Kasumi-1 (cell line): ENCODE data around the gene MYLK.
A peak's percentile ranks its signal among the peaks of the same experiment; 100 is the strongest.
"Not testable (repeated sequence)": the region's sequence is repeated elsewhere in the genome, so short reads cannot be mapped to it uniquely, and the experiment has no call there.

ENCODE experiments used
- DNase-seq, 2 experiments: peaks; one replicate each; lab custom pipeline; 2025; lab: John Stamatoyannopoulos, UW

The MYLK gene

DNA sequence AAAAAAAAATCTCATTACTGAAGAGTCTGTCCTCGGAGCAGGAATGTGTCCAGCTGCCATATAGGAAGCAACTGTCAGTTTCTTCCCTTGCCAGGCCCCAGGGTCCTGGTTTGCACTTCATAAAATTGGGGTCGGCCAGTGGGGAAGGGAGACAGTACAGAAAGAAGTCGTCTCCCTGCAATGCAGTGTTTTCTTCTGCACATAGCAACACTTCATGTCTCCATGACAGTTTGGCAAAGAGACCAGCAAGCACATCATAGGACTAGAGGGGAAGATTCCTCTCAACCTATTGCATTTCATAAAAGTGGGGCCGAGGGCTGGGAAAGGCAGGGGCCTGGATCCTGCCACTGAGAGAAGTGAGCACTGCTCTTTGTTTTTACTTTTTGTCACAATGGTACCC lies 161.1 kb downstream of the MYLK start:
- DNase-seq, result no peak

DNA sequence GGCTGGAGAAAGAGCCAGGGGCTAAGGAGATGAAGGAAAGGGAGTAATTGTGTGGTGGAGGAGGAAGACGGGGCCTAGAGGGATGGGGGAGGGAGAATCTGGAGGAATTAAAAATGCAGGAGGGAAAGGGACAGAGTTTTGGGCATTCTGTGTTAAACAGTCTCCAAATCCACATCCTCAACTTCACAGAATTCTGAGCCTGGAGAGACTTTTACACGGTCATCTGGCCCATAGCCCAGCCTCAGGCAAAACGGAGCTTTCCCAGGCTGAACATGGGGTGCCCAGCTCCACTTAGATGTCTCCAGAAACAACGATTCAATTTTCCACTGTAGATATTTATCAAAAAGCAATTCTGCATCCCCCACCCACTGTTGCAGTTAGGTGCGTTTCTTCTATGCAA lies 161.7 kb downstream of the MYLK start:
- no peak for DNase-seq

DNA sequence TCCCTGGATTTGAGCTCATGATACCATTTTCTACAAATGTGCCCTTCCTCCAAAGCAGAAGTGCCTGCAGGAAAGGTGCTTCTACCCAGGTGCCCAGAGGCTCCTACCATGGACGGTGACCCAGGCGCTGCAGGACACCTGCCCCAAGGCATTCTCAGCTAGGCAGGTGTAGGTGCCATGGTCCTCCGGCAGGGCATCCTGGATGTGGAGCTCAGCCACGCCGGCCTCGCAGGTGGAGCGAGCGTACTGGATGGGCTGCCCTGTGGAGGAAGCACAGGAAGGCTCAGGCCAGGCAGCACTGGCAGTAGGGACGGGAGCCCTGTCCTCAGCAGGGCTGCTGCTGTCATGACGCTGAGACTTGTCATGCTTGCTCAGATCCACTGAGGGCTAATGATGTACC lies 162.1 kb downstream of the MYLK start:
- DNase-seq, result no peak

DNA sequence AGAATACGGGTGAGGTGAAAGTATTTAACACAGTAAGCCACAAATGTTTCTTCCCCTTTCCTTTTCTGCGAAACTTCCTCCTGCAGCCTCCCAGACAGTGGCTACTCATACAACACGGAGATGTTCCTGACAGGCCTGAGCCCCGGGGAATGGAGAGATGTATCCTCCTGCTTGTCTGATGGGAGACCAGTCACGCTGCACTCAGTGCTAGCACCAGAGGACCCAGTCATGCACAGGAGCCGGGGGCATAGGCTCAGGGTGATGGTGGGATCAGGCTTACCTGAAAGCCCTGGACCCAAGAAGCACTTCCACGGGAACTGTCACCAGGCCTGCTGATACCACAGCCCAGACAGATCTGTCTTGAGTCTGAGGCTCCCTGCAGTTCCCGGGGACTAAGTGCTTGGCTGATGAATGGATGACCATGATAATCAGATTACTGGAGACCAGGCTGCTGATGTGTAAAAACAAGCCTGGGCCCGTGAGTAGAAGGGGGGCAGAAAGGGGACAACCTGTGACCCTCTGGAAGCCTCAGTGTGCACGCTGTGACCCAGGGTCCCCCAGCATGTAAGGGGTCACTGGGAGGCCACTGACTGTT lies 162.9 kb downstream of the MYLK start:
- not testable (repeated sequence) for DNase-seq

DNA sequence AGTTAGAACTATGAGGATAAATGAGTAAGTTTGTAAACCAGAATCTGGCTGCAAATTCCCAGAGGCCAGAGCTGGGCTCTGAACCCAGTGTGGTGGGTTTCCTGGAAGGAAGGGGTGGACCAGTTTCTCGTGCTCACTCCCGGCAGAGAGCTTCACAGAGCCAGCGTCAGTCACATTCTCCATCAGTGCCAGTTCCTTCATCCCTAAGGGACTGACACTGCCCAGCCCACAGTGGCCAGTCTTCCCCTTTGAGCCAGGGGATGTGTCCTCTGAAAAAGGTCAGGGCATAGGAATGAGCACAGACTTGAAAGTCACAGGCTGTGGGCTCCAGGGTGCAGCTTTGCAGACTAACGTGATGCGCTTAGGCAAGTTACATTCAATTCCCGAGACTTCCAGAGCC lies 163.5 kb downstream of the MYLK start:
- no peak for DNase-seq

DNA sequence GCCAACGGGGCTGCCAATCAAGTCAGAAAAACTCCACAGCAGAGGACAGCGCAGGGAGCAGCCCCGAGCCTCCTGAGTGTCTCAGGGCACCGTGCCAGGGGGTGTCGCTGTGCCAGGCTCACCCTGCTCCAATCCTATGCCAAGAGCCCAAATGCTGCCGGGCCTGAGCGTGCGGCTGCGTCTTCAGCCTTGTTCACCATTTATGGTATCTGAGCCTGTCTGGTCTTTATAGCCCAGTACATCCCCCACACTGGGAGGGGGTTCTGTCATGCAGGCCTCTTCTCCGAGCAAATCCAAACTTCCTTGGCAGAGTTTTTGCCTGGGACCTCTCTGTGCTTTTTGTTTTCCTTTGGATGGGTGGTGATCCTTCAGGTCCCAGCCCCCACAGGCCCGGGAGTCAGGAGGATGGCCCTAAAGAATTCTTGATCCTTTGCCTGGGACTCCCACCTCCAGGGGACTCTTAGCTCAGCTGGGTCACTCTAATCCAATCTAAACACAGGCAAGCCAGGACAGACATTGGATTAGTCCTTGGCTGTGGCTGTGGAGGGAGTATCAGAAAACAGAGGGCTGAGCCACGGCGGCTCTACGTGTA lies 164.2 kb downstream of the MYLK start:
- DNase-seq, result no peak

DNA sequence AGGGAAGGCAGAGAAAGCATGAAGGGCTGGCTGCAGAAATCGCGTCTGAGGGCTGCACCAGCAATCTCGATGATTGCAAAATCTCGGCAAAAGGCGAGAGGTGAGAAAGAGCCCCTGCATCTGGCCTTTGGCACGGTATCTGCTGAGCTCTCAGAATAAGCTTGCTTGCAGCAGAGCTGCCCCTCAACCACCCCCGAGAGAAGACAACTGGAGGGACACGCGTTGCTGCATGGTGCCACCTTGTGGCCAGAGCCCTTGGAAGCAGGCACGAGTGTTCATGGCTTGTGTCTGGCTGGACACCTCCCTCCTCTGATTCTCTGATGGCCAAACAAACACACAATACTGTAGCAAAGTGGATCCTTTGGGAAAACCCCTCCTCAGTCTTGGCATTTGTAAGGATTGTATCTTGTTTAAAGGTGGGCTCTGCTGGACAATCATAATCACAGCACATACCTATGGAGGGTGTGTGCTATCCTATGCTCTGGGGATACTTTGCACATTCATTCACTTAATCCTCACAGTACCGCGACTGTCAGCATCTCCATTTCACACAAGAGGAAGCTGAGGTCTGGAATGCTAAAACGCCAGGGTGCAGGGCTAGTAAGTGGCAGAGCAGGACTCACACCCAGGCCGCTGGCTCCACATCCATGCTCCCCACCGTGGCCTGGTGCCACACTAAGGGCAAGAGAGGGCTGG lies 164.9 kb downstream of the MYLK start:
- peak; percentile 43 to 64 for DNase-seq

DNA sequence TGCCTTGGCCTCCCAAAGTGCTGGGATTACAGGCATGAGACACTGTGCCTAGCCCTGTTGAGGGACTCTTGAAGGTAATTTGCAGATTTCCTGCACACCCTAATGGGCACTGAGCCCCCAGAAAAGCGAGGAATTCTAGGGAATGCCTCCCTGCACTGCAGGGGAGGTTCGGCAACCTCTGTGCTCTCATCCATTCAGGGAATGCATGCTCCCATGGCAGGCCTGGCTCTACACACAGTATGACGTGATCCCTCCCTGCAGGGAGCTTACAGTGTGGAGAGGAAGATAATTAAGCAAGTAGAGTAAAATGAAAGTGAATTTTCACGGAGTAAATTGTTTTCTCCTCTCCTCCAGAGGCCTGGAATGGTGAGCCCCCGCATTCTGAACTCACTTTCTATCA lies 166.0 kb downstream of the MYLK start:
- DNase-seq, result no peak

DNA sequence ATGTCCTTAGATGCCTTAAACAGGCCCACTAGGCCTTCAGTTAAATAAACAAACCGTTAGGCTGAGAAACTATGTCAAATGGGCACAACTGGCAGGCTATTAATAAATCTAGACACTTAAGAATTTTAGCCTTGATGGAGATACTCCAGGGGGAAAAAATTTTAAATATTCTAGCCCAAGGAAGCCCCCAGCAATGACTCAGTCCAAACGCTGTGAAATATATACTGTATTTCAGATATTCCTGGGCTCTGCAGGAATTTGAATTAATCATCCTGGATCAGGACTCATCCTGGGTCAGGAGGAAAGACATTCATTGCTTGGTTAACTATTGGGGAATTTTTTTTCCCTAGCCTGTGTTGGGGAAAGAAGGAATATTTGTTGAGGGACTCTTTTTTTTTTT lies 166.7 kb downstream of the MYLK start:
- DNase-seq, result not testable (repeated sequence)

DNA sequence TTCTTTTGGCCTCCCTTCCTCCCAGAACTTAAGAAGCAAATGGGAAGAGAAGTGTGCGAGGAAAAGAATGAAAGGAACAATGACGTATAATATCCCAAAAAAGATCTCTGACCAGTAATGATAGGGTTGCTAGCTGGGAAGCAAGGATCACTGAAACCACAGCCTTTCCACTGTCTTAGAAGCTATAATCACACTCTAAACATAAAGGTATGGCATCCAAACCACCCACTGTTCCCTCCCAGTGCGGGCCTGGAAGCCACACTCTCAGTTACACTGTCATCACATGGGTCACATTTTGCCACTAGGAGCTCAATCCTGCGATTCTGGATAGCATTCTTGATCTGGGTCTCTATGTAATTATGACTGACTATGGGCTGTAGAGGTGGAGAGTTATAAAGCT lies 167.7 kb downstream of the MYLK start:
- no peak for DNase-seq

DNA sequence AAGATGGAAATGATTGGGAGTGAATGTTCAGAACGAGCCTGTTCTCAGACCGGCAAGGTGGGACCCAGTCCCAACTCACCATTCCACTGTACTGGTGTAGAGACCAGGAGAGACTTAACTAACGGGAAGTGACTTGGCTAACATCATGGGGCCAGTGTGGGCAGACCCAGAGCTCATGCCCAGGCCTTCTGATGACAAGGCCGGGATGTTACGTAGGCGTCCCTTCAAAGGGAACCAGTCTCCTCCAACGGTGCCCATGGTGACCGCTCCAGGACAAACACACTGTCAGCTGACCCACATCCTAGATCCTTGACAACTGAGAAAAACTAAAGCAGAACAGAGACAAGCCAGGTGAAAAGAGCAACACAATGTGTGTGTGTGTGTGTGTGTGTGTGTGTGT lies 170.9 kb downstream of the MYLK start:
- no peak for DNase-seq

DNA sequence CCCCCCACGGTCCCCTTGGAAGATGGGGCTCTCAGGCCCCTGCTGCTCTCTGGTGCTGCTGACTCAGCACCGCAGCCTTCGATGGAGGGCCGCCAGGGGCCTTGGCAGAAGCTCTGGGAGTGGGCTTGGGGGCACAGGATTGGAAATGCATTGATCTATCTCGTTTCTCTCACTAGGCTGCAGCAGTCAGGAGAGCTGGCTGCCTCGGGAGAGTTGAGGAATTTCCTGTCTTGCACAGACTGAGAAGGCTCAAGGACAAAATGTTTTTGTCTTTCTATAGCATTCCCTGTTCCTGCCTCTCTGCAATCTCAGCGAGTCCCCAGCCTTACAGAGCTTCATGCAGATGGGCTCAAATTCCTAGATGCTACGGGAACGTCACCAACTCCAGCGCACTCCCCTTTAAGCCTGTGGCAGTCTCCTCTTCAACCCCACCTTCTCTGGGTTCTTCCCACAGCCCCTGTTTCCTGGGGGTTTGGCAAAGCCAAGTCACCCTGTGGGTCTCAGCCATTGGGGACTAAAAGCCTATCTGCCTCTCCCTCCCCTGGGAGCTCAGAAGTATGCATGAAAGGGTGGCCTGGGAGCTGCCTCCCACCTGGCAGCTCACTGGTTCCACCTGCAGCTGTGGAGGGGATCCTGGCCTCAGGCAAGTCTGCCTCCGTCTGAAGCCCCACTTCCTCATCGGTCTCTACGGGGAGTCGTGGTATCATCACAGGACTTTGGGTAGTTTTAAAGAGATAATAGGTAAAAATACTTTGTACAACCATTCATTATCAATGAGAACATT lies 171.9 kb downstream of the MYLK start:
- DNase-seq, result no peak

DNA sequence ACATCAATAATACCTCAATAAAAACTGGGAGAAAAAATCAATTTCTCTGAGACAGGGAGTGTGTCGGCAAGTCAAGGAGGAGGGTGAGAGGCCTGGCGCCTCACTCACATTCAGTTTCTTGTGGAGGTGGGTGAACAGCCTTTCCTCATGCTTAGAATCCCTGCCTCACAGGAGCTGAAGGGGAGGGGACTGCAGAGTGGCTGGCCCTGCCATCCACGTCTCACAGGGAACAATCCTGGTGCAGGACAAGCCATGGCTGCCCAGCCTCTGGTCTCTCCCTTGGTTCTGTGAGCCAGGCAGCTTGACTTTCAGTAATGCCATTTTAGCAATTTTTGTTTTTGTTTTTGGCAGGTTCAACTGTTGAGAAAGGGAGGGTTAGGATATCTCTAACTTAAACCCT lies 172.8 kb downstream of the MYLK start:
- DNase-seq, result no peak

DNA sequence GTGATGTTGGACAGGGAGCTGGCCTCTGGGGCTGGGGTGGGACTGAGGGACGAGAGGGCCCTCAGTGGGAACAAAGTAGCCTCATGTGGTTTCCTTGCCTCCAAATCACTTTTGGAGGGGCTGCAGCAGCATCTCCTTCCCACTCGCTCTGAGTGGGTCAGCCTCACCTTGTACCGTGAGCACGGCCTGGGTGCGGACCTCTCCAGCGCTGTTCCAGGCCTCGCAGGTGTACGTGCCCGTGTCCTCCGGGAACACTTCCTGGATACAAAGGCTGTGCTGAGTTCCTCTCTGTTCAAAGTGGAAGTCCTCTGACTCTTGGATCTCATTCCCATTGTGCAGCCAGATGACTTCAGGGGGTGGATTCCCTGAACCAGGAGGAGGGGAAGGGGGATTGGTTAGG lies 175.6 kb downstream of the MYLK start:
- no peak for DNase-seq

DNA sequence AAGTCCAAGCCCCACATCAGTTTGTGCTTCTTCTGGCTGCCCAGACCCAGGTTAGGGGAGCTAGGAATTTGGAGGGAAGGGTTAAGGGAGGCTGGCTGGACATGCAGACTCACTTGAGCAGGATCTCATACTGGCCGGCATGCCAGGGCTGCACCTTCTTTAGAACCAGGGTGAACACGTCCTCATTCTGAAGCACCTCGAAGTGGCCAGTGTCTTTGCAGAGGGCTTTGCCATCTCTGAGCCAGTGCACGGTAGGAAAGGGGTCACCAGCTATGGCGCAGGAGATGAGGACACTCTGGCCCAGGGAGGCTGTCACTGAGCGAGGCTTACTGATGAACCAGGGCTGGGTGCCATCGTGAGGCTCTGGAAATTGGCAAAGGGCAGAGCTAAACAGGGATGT lies 176.5 kb downstream of the MYLK start:
- not testable (repeated sequence) for DNase-seq

DNA sequence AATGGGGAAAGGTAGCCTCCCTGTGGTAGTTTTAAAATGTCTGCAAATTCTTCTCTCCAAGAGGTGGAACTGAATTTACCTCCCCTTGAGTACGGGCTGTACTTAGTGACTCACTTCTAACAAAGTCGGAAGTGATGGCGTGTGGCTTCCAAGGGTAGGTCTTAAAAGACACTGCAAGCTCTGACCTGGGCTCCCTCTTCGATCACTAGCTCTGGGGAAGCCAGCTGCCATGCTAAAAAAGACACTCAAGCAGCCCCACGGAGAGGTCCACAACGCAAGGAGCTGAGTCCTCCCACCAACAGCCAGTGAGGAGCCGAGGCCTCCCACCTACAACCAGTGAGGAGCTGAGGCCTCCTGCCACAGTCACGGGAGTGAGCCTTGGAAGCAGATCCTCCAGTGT lies 177.3 kb downstream of the MYLK start:
- DNase-seq, result no peak

DNA sequence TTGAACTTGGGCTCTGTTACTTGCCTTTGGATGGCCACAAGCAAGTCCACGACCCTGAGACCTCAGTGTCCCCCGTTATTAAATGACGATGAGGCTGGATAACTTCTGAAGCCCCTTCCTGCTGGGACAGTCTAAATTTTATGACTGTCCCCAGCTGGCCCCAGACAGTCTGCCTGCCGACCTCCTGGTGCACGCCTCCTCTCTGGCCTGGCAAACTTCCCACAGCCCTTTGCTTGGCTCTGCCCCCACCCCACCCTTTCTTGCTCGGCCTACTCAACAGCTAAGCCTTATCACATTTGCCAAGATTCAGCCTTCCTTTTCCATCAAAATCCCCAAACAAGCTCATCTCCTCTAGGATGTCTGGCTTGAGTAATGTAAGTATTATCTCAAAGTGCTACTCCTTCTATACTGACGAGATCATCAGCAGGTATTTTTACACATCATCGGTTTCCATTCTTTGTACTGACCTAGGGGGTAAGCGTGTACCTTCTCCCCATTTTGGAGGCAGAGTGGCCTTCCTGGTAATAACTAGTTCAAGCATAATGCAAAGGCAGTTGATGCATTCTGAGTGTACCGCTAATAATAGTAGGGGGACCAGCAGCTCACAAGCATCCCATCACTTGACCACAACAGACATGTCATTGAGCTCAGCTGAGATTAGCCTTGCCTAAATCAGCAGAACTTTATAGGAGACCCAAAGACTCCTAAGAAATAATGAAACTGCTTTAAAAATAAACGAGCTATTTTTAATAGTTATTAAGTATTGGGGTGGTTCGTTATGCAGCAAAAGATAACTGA lies 178.4 kb downstream of the MYLK start:
- no peak for DNase-seq

DNA sequence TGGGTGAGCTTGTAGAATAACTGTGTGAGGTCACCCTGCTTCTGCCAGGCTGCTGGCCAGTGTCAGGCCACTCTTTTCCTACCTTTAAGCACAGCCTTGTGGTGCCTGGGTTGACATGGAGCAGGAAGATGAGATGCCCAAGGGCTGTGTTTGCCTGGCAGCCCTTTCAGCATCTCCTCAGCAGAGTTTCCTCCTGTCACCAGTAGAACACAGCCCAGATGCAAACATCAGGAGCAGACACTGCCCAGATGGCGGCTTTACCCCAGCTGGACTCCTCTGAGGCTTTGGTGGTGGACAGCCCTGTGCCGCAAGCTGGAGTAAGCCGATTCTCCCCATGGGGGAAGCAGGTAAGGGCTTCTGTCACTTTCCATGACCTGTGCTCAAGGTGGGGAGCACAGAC lies 180.5 kb downstream of the MYLK start:
- DNase-seq, result not testable (repeated sequence)

DNA sequence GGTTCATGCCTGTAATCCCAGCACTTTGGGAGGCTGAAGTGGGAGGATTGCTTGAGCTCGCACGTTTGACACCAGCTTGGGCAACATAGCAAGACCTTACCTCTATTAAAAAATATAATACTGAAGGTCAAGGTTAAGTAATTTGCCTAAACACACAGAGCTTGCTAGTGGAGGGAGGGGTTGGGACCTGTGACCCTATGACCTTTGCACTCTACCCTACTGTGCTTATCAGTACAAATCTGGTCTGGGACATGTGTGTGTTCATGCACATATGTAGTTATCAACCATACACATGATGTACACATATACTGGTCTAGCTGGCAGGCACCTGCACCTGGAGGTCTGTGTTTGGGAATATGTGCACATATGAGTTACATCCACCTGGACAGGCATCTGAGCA lies 181.4 kb downstream of the MYLK start:
- DNase-seq, result no peak

DNA sequence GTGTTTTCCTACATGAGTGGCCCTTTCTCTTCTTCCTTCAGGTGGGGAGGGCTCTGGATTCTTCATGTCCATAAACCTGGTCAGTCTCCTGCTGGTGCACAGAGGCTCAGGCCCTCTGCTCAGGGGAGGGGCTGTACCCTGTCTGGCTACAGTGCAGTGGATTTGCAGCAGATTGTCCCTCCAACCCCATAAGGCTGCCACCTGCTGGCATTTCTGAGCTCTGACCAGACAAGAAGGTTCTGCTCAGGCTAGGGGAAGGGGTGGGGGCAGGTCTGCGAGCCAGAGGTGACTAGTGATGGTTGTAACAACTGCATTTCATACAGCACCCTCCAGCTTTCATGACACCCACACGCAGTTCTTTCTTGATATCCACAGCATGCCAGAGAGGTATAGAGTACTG lies 182.1 kb downstream of the MYLK start:
- peak; percentile 34 to 54 for DNase-seq

DNA sequence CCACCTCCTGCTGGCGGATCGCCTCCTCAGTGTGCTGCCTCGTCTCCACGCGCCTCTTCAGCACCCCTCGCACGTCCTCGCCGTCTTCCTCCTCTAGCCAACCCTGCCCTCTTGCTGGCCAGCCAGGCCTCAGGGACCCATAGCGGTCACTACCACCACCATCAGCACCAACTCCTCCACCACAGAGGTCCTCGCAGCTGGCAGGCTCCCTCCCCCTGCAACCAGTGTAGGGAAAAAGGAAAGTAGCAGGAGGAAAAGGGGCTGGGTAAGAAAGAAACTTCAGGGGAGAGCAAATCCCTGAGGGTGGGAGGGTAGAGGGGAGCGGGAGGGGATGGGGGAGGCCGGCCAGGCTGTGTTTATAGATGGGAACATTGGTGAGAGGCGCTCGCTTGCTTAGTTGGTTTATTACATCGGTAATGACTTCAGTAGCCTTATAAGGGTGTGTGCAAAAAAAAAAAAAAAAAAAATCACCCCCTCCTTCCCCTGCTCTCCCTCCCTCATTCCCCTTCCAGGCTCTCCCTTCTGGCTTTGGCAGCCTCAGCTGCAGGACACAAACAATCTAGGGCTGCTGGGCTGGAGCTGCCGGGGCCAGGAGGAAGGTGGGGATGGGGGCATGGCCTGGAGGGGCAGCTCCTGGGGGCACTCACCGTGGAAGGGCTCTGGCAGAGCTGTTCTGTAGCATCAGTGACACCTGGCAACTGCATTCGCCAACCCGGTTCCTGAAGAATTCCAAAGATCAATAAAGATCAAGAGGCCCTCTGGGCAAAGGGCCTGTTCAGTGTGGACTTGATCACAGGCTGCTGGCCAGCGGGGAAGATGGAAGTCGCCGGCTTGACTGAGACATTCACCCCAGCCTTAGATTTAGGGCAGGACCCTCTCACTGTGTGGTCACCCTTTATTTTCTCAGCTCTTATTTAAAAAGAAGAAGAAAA lies 183.1 kb downstream of the MYLK start:
- DNase-seq, result no peak
